ENCODE results near the gene LRRC31.

The LRRC31 gene

DNA sequence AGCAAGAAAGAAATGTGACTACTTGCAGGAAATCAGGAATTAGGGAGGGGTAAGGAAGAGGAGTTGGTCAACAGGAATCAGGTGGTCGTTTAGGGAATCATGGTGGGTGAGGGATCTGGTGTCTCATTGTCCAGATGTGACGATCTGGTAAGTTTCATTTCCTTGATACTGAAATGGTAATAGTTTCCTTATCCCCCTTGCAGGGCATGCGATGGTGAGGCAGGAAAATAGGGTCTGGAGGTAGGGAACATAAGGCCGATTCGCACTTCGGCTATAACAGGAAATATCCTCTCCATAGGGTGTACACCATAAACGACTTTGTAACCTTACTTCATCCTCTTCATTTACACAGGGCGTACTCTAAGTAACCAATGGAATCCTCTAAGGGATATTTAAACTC is 56.5 kb downstream of the LRRC31 start:
- DNase-seq (ENCODE audit: low read depth), result no peak

DNA sequence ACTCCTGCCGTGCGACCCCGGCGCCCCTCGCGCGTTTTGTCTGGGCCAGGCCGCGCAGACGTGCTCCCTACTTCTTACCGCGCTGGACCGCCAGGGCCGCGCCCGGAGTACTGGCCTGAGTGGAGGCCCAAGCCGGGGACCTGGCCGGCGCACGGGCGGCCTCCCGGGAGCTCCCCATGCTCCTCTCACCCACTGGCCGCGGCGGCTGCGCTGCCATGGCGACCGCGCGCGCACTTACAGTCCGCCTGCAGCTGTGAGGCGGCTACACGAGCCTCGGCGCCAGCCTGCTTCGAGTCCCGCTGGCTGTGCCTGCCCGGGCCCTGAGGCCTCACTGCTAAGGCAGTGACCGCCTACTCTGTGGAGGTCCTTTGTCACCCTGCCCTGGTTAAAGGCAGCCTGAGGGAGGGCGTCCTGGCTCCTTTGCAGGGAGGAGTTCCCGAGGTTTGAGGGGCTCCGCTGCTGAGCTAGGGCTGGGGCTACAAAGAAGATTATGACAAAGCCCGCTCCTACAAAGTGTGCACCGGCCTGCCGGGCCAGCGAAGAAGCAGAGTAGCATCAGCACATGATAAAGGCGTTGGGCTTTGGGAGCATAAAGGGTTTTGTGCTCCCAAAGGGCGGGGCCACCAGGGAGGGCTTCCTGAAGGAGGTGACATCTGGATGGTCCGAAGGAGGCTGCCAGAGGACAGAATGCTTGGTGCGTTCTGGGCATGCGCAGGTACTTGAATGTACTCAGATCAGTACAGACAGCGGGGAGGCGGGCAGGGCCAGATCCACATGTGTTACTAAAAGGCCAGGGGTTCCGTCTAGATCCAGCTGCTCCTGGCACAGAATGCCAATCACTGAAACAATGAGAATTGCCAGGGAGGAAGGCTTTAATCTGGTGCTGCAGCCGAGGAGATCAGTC is 57.2 kb downstream of the LRRC31 start, which contains the start of the genes LRRC34 and LRRIQ4:
Gene LRRC34, minus strand, starts transcription at position 573 of the 904 bp plus-strand sequence. Its CDS starts 356 bp downstream, at position 217.
Gene LRRIQ4, plus strand, starts transcription at position 539 of the 904 bp plus-strand sequence. CDS start 9,052 bp downstream, outside the sequence.
- DNase-seq (ENCODE audit: low read depth), result peak; percentile 18

DNA sequence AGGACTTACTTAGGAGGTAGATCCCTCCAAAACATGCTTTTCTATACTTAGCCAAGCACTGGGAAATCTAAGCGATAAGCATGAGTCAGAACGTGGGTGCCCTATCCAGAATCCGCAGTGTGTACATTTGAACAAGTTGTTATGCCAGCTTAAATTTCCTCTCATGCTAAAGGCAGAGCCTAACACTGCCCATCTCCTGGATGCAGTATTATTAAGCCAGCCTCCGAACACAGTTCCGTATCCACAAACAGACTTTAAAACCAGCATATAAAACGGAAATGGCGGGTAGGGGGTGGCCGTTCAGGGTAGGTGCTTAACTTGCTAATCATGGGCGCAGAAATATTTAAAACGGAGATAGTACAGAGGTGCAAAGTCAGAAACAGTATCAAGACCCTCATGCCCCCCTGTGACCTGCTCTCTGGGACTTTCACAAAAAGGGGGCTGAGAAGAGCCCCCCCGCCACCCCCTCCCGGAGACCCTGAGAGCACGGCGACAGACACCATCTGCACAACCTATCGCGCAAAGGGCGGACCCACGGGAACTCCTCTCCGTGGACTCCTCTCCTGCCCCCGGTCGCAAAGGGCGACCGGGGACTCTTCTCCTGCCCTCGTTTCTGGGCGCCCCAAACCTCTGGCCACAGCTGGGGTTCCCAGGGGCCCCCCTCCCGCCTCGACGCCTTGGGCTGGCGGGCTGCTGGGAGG is 58.0 kb downstream of the LRRC31 start:
- no peak for DNase-seq (ENCODE audit: low read depth)

DNA sequence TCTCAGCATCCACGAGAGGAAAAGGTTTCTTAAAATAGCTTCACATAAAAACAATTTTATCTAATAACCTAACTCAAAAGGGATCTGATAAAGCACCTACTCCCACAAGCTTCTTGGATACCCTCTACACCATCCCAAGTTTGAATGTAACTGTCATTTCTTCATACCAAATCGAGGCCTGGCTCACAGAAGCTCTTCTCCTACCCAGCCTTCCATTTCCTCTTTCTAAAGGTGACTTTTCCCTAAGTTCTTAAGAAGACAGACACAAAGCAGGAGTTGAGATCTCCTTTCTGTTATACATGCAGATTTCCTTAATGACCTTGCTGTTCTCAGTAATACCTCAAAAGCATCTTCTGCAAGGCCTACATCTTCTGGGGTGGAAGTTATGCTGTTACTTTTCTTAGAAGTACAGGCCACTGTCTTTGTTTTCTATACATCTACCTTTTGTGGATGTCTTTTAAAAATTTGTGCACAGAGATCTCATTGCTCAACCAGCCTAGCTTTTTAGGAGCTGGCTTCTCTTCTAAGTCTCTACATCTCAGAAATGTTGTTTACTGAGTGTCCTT is 60.4 kb downstream of the LRRC31 start:
- DNase-seq (ENCODE audit: low read depth), result no peak

DNA sequence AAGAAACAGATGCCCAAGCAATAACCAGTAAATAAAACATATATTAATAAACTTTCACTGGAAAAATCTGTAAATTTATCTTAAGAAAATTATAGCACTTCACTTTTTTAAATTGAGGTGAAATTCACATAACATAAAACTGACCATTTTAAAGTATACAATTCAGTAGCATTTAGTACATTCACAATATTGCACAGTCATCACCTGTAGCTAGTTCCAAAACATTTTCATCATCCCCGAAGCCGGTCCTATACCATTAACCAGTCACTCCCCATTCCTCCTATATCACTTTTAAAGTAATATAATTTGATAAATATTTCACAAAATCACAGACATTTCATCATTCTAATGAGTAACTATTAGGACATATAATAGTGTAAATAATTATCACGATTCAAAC is 65.1 kb downstream of the LRRC31 start:
- DNase-seq (ENCODE audit: low read depth), result no peak

DNA sequence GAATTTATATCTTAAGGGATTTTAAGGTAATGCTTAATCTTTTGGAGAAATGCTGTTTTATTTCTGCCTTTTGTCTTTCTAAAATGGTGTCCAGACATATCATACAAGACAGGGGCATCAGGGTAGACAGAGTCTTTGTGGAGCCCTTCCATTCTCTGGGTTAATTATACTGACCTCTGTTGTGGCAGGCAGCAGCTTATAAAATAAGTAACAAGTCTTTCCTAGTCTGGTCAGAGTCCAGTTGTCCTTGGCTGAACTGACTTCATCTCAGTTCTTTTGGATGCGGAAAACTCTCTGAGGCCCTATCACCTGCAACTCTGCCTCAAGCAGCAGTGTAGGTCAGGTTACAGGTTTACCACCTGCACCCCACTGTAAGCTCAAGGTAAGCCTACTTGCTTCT is 77.4 kb downstream of the LRRC31 start:
- no peak for DNase-seq (ENCODE audit: low read depth)

DNA sequence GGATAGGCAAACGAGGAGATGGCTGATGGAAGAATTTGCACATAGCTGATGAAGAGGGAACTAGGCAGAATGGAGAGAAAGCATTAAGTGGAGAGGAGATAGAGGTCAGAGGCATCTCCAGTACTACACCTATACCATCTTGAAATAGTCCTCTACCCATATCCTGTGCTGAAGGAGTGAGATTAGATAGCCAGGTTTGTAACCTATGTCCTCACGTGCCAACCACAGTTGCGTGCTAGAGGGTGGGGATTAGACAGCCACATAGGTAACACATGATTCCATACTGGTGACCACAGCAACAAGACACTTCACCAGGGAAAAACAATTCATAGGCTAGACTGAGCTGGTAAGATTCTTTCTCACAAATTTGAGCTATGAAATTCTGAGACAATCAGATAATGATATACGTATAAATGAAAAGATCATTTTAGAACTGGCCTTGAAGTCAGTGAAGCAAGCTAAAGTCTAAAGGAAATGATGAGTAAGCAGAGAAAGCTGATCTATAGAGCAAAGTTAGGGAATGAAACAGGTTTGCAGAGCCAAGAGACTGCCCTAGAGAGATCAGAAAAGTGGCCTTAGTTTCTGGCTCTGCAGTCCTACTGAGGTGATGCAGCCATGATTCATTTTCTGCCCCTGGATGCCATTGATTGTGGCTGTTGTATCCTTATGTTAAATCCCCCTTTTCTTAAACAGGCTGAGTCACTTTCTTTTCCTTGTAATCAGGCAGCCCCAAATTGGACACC is 78.9 kb downstream of the LRRC31 start:
- no peak for DNase-seq (ENCODE audit: low read depth)

DNA sequence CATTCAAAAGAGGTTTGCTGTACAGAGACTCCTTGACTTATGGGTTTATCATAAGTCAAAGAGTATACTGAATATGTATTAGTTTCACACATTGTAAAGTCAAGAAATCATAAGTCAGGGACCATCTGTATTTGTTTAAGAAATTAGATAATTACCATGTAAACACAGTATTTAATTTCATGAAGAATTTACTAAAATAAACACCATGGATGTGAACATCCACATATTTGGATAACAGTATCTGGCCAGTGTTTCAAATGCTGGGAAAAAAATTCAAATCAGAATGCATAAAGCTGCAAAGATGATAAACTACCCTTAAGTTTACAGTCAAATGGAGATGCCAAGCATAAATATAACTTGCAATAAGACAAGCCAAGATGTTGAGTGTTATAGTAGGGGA is 79.5 kb downstream of the LRRC31 start:
- no peak for DNase-seq (ENCODE audit: low read depth)
